22Rv1 (cell line): Measurements from ENCODE around the gene CRYBG2.
"Not testable (repeated sequence)": the region's sequence is repeated elsewhere in the genome, so short reads cannot be mapped to it uniquely, and the experiment has no call there.

Experiments used
- H3K27ac ChIP-seq: fragments of 450-650 bp; 2 replicates; pipeline ENCODE4 v1.5.1; 2017
- ZFX ChIP-seq: fragments of 450-650 bp; IDR thresholded peaks from 2 replicates; pipeline ENCODE4 v1.6.1; 2017; ENCODE audit warnings: antibody characterized with exemption, borderline replicate concordance
- TF ChIP-seq, protein P1 (sequence below): fragments of 450-650 bp; IDR thresholded peaks from 2 replicates; pipeline ENCODE4 v1.5.1; 2017; ENCODE audit warnings: mild to moderate bottlenecking

CRYBG2 gene

DNA sequence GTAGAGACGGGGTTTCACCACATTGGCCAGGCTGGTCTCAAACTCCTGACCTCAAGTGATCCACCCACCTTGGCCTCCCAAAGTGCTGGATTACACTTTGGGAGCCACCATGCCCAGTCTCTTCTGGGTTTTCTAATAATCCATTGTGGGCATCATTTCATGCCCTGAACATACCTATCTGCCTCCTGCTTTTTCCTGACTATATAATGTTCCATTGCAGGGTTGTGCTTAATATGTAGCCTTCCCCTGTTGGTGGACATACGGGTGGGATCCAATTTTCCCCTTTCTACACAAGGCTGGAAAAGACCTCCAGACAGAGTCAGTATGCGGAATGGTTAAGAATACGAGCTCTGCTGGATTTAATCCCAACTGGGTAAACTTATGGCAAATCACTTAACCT lies 22.1 kb upstream of the CRYBG2 start:
- TF ChIP-seq, protein P1, sequence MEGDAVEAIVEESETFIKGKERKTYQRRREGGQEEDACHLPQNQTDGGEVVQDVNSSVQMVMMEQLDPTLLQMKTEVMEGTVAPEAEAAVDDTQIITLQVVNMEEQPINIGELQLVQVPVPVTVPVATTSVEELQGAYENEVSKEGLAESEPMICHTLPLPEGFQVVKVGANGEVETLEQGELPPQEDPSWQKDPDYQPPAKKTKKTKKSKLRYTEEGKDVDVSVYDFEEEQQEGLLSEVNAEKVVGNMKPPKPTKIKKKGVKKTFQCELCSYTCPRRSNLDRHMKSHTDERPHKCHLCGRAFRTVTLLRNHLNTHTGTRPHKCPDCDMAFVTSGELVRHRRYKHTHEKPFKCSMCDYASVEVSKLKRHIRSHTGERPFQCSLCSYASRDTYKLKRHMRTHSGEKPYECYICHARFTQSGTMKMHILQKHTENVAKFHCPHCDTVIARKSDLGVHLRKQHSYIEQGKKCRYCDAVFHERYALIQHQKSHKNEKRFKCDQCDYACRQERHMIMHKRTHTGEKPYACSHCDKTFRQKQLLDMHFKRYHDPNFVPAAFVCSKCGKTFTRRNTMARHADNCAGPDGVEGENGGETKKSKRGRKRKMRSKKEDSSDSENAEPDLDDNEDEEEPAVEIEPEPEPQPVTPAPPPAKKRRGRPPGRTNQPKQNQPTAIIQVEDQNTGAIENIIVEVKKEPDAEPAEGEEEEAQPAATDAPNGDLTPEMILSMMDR, result no peak
- no peak for TF ChIP-seq ZFX
- H3K27ac ChIP-seq, result no peak overlapping the region

DNA sequence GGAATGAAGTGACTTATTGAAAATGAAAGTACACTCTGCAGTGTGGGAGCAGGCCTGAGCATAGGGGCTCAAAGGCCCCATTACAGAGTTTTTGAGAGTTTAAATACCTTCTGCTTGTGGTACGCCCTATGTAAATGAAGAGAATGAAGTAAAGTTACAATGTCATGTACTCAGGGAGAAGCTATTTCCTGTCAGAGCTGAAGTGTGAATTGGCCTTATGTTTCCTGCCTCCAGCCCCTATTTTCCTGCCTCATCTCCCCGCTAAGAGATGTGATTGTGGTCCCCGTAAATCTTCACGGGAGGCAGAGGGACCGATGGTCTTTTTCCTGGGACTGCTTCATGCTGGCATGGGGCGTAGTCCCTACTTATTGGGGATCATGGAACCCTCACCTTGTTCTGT lies 21.2 kb upstream of the CRYBG2 start:
- TF ChIP-seq, protein P1, result no peak
- no peak overlapping the region for H3K27ac ChIP-seq

DNA sequence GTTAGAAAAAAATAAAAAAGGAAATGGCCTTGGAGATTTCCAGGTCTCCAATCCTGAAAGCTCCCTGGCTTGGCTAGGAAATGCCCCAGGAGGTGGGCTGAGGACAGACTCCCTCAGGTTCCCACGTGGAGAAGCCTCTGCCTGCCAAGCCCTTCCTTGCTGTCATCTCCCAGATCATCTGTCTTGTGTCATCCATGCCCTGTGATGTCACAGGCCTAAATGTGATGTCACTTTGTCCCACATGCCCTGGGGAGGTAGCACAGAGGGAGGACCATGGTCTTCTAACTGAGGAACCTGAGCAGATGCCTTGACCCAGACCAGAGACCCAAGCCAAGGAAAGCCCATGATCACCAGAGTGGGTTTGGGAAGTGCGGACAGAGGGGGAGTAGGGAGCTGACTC lies 20.4 kb upstream of the CRYBG2 start:
- not testable (repeated sequence) for H3K27ac ChIP-seq

DNA sequence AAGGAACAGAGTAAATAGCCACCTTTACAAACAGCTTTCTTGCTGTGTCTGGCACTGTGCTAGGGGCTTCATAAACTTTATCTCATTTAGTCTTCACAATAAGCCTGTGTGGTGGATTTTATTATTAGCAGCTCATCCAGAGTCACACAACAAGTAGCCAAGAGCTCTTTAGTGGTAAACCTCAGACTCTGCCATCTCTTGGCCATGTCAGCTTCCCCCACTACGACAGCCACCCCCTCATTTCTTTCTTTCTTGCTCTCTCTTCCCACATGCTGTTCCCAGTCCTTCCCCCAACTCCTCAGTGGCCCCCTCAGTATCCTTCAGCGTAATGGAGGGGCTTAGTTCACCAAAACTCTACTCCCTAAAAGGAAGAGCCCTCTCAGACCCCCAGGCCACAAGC lies 19.9 kb upstream of the CRYBG2 start:
- TF ChIP-seq, protein P1, result no peak
- TF ChIP-seq ZFX, result no peak
- H3K27ac ChIP-seq, result no peak overlapping the region

DNA sequence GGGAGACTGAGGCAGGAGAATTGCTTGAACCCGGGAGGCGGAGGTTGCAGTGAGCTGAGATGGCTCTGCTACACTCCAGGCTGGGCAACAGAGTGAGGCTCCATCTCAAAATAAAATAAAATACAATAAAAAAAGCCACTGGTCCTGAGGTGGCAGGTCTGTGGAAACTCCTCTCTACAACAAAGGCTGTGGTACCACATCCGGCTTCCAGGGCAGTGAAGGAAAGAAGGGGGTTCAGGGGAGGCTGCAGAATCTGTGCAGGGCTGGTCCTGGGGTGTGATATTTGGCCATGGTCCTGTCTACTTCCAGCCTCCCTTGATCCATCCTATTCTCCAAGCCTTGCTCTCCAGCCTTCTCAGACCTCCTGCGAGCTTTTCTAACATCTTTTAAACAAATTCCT lies 19.4 kb upstream of the CRYBG2 start:
- H3K27ac ChIP-seq, result no peak overlapping the region
- TF ChIP-seq ZFX, result no peak
- TF ChIP-seq, protein P1, result no peak

DNA sequence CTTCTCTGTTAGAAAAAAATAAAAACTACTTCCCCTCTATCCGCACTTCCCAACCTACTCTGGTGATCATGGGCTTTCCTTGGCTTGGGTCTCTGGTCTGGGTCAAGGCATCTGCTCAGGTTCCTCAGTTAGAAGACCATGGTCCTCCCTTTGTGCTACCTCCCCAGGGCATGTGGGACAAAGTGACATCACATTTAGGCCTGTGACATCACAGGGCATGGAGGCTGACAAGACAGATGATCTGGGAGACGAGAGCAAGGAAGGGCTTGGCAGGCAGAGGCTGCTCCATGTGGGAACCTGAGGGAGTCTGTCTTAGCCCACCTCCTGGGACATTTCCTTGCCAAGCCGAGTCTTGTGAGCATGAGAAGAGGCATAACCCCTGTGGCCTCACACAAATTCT lies 18.7 kb upstream of the CRYBG2 start, which contains the start of gene ZNF683:
ZNF683 (minus strand) TSS at position 140 of the 400 bp plus-strand sequence. CDS start 4,179 bp downstream, outside the sequence.
- not testable (repeated sequence) for H3K27ac ChIP-seq

DNA sequence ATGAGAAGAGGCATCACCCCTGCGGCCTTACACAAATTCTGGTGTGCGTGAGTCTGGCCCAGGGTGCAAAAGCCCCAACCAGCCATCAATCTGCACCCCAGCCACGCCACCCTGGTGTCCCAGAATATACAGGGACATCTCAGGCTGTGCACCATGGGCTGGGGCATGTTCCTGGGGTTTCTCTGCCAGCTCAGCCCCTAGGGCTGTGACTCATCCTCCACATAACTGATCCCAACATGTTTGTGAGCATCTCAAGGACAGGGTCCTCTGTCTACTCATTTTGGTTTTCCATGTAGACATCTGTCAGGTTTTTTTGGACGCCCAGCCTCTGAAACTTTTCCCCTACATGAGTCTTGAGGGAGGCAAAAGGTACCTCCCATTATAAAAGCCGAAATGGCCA lies 18.1 kb upstream of the CRYBG2 start:
- TF ChIP-seq ZFX, result no peak
- TF ChIP-seq, protein P1, result no peak
- H3K27ac ChIP-seq, result no peak overlapping the region

DNA sequence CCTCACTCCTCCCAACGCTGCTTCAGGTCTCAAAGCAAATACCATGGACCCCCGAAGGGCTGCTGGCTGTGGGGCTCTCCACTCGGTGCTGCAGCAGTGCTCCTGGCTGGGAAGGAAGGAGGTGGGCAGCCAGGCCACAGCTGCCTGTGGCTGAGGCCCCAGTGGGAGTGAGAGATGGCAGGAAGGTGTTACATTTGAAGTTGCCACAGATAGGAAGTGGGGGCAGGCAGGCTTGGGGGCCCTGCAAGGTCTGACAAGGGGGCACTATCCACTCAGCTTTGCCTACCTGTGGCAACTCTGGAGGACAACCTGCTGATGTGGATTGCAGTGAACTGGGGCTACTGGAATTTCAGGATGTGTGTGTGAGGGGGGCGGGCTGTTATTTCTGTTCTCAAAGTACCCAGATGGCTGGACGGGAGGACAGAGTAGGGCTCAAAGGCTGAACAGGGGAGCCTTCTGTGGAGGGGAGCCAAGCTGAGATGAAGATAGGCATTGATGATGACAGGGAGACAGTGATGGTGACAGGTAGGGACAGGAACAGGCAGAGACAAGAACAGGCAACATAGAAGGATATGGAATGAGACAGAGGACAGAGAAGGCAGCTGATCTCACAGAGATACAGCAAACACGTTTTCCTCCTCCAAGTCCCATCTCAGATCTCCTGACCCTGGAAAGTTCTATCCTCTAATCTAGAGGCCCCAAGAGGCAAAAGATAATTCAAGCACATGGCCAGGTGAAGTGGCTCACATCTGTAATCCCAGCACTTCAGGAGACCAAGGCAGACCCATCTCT lies 16.9 kb upstream of the CRYBG2 start:
- H3K27ac ChIP-seq, result no peak overlapping the region
- TF ChIP-seq ZFX, result no peak
- TF ChIP-seq, protein P1, result no peak
